Liver (tissue), 9 donors: Measurements from ENCODE around the gene CLDN1. TPM values are rescaled to one million over a fixed set of nuclear protein-coding genes. Genes with fewer than 3 reads are reported as not detected.
A peak's percentile ranks its signal among the peaks of the same experiment; 100 is the strongest.

Experiments
- DNase-seq: peaks from one replicate; pipeline ENCODE4 v3.0.0-alpha.2; 2017; ENCODE audit warnings: low spot score
- H3K27ac ChIP-seq, 2 donors: one replicate each; pipeline ENCODE4 v1.7.0; 2013; ENCODE audit warnings: inconsistent platforms in 2 of 2, low read length in 2 of 2, control low read depth in 1 of 2, low read depth in 1 of 2, mild to moderate bottlenecking in 1 of 2
- H3K27me3 ChIP-seq, 4 donors: one replicate each; pipeline versions ENCODE4 v1.6.1 to v1.7.0; 2013; ENCODE audit warnings: low read length in 3 of 4, inconsistent platforms in 1 of 4, mild to moderate bottlenecking in 1 of 4, moderate library complexity in 1 of 4; ENCODE audit not compliant: control insufficient read depth in 4 of 4, insufficient read depth in 4 of 4
- H3K36me3 ChIP-seq, 4 donors: one replicate each; pipeline versions ENCODE4 v1.6.1 to v1.7.0; 2013; ENCODE audit warnings: low read length in 3 of 4, mild to moderate bottlenecking in 3 of 4, low read depth in 1 of 4, moderate library complexity in 1 of 4; ENCODE audit not compliant: control insufficient read depth in 4 of 4, insufficient read depth in 3 of 4
- H3K4me1 ChIP-seq, 4 donors: one replicate each; pipeline versions ENCODE4 v1.6.1 to v1.7.0; 2013; ENCODE audit warnings: low read length in 3 of 4, mild to moderate bottlenecking in 3 of 4, moderate library complexity in 1 of 4; ENCODE audit not compliant: control insufficient read depth in 4 of 4, insufficient read depth in 4 of 4
- H3K4me3 ChIP-seq, 3 donors: one replicate each; pipeline versions ENCODE4 v1.6.1 to v1.7.0; 2013; ENCODE audit warnings: low read length in 3 of 3, control low read depth in 1 of 3, low read depth in 1 of 3, mild to moderate bottlenecking in 1 of 3
- H3K9ac ChIP-seq, 2 donors: one replicate each; pipeline ENCODE4 v1.7.0; 2013; ENCODE audit warnings: low read length in 2 of 2, mild to moderate bottlenecking in 2 of 2, moderate library complexity in 2 of 2, control low read depth in 1 of 2, low read depth in 1 of 2
- H3K9me3 ChIP-seq, 4 donors: one replicate each; pipeline versions ENCODE4 v1.6.1 to v1.7.0; 2013; ENCODE audit warnings: low read length in 3 of 4; ENCODE audit not compliant: control insufficient read depth in 4 of 4
- CTCF ChIP-seq: fragments of 150-350 bp; IDR thresholded peaks from 2 replicates; pipeline ENCODE4 v1.5.1; 2017; ENCODE audit warnings: improper control_type of control experiment, low read depth, low read length; ENCODE audit not compliant: missing input control
- FOXA1 ChIP-seq: IDR thresholded peaks from 2 replicates; pipeline ENCODE4 v1.6.1; 2016; ENCODE audit warnings: antibody characterized with exemption
- FOXA2 ChIP-seq: IDR thresholded peaks from 2 replicates; pipeline ENCODE4 v1.6.1; 2016; ENCODE audit warnings: antibody characterized with exemption
- GABPA ChIP-seq, 2 donors: IDR thresholded peaks in 1 of 2; conservative IDR thresholded peaks in 1 of 2; 2 replicates each; pipeline ENCODE4 v1.6.1; 2016; ENCODE audit warnings: antibody characterized with exemption in 2 of 2, mild to moderate bottlenecking in 1 of 2, moderate library complexity in 1 of 2
- HNF4A ChIP-seq, 2 donors: conservative IDR thresholded peaks; 2 replicates each; pipeline ENCODE4 v1.6.1; 2016; ENCODE audit warnings: antibody characterized with exemption in 2 of 2, mild to moderate bottlenecking in 2 of 2
- HNF4G ChIP-seq: IDR thresholded peaks from 2 replicates; pipeline ENCODE4 v1.6.1; 2016; ENCODE audit warnings: antibody characterized with exemption
- JUND ChIP-seq, 2 donors: IDR thresholded peaks; 2 replicates each; pipeline ENCODE4 v1.6.1; 2016; ENCODE audit warnings: antibody characterized with exemption in 2 of 2
- REST ChIP-seq: IDR thresholded peaks from 2 replicates; pipeline ENCODE4 v1.6.1; 2016; ENCODE audit warnings: antibody characterized with exemption, mild to moderate bottlenecking
- RXRA ChIP-seq, 2 donors: IDR thresholded peaks; 2 replicates each; pipeline ENCODE4 v1.6.1; 2017 to 2018; ENCODE audit warnings: antibody characterized with exemption in 2 of 2, mild to moderate bottlenecking in 1 of 2
- SP1 ChIP-seq: IDR thresholded peaks from 2 replicates; pipeline ENCODE4 v1.6.1; 2018; ENCODE audit warnings: antibody characterized with exemption, mild to moderate bottlenecking
- ZBTB33 ChIP-seq: IDR thresholded peaks from 2 replicates; pipeline ENCODE4 v1.6.1; 2016; ENCODE audit warnings: antibody characterized with exemption
- WGBS: extraction: QIAGEN DNeasy Blood & Tissue Kit; methylation state at CpG from one replicate; pipeline ENCODE4 v1.1.7; 2013; 5-methylcytosine and 5-hydroxymethylcytosine counted together
- polyA plus RNA-seq, 2 donors: library from polyadenylated mRNA; stranded (reverse) in 1 of 2; unstranded in 1 of 2; fragments of 200-250 nt in 1 of 2; fragments of >200 nt in 1 of 2; fragmentation: Nextera tagmentation in 1 of 2; extraction: Ambion mirVana in 1 of 2; gene quantifications; one replicate each; pipeline versions ENCODE4 v1.2.1 to v1.2.3, GENCODE V29; 2013 to 2015
- total RNA-seq, 2 donors: library from RNA; depleted of rRNA; stranded (reverse); fragments of >200 nt; gene quantifications; one replicate each; pipeline ENCODE4 v1.2.3, GENCODE V29; 2014
- donor health status: healthy.
- donor health status: healthy.
- donor health status: healthy.
- donor health status: healthy.
- donor health status: healthy.

CLDN1 gene
- total and polyA plus RNA-seq, 4 donors, result 57.8 to 92.0 (median 87.3) TPM

GRCh38 chr3:190306026-190306425 is 16.2 kb downstream of the CLDN1 start:
- no peak for DNase-seq
- no peaks in the 10 kb centered on the region for H3K27me3 ChIP-seq
- H3K9ac ChIP-seq, result no peak overlapping the region
- H3K27ac ChIP-seq, result peak overlapping the region; percentile 73 to 90
- H3K9me3 ChIP-seq, result no peaks in the 10 kb centered on the region
- H3K4me3 ChIP-seq, result no peak overlapping the region
- no peak for TF ChIP-seq RXRA (IDR thresholded peaks at IDR 0.05)
- TF ChIP-seq FOXA1, result no peak
- TF ChIP-seq GABPA (IDR thresholded peaks at IDR 0.05 in 1 of 2, conservative IDR thresholded peaks at IDR 0.05 in 1 of 2), result no peak
- H3K36me3 ChIP-seq, result peaks cover 0 to 12% (median 0%) of the 10 kb centered on the region in 4 donors
- peaks cover 10 to 68% (median 39%) of the 10 kb centered on the region in 4 donors for H3K4me1 ChIP-seq
- 46% methylated on average over 3 of the region's 3 CpGs for WGBS

- DNase-seq, result no peak
- no peak for TF ChIP-seq JUND (IDR thresholded peaks at IDR 0.05)
- no peak for TF ChIP-seq FOXA2
- TF ChIP-seq ZBTB33, result no peak
- TF ChIP-seq HNF4G, result no peak
- TF ChIP-seq GABPA (IDR thresholded peaks at IDR 0.05 in 1 of 2, conservative IDR thresholded peaks at IDR 0.05 in 1 of 2), result no peak
- no peak for TF ChIP-seq SP1
- TF ChIP-seq REST, result no peak
- TF ChIP-seq HNF4A (conservative IDR thresholded peaks at IDR 0.05), result no peak
- no peak for TF ChIP-seq CTCF
- Histone ChIP-seq H3K9ac (no peak overlapping the region), H3K4me1 (peaks cover 10 to 62% (median 33%) of the 10 kb centered on the region in 4 donors), H3K27ac (no peak overlapping the region), H3K4me3 (no peak overlapping the region), H3K36me3 (peaks cover 0 to 11% (median 0%) of the 10 kb centered on the region in 4 donors), H3K9me3 (no peaks in the 10 kb centered on the region), H3K27me3 (no peaks in the 10 kb centered on the region)
Observed at GRCh38 chr3:190305406-190305805, 16.8 kb downstream of the CLDN1 start.
